DND-41 (cell line): ENCODE measurements around the gene GEMIN7.
A peak's percentile ranks its signal among the peaks of the same experiment; 100 is the strongest.

Source experiments
- EZH2 ChIP-seq: IDR thresholded peaks from 3 replicates; pipeline ENCODE4 v1.6.1; 2012; ENCODE audit warnings: borderline replicate concordance, low read depth, mild to moderate bottlenecking, moderate library complexity, low read length, inconsistent platforms; ENCODE audit not compliant: severe bottlenecking
- TF ChIP-seq, protein P1 (sequence below): IDR thresholded peaks from 2 replicates; pipeline ENCODE4 v1.5.1; 2012; ENCODE audit warnings: borderline replicate concordance, low read length, moderate library complexity, mild to moderate bottlenecking; ENCODE audit not compliant: poor library complexity, severe bottlenecking; ENCODE audit errors: extremely low read depth

DNA sequence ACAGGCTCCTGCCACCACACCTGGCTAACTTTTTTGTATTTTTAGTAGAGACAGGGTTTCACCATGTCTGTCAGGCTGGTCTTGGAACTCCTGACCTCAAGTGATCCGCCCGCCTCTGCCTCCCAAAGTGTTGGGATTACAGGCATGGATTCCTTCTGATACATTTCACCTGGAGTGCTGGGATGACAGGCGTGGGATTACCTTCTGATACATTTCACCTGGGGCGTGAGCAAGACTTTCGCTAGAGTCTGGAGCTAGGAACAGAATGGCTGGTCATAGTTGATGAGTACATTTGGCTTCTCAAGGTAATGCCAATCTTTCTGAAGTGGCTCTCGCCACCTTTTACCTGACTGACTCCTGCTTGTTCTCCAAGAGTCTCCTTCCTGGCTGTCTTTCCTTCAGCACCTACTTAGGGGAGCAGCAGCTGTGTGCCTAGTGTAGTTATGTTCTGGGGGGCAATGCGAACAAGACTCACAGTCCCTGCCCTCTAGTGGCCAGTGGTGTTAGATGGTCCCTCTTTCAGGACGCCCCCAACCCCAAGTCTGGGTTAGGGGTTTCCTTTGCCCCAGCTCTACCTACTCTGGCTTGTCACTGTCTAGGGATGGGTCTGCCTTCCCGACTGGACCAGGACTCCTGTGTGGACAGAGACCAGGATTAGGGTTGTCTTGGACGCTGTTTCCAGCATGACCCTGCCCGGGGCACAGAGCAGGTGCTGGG, 33.2 kb downstream of the GEMIN7 start:
- TF ChIP-seq, protein P1, sequence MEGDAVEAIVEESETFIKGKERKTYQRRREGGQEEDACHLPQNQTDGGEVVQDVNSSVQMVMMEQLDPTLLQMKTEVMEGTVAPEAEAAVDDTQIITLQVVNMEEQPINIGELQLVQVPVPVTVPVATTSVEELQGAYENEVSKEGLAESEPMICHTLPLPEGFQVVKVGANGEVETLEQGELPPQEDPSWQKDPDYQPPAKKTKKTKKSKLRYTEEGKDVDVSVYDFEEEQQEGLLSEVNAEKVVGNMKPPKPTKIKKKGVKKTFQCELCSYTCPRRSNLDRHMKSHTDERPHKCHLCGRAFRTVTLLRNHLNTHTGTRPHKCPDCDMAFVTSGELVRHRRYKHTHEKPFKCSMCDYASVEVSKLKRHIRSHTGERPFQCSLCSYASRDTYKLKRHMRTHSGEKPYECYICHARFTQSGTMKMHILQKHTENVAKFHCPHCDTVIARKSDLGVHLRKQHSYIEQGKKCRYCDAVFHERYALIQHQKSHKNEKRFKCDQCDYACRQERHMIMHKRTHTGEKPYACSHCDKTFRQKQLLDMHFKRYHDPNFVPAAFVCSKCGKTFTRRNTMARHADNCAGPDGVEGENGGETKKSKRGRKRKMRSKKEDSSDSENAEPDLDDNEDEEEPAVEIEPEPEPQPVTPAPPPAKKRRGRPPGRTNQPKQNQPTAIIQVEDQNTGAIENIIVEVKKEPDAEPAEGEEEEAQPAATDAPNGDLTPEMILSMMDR = peak; percentile 10
- no peak for TF ChIP-seq EZH2
